ENCODE results near the gene LRRC36. TPM values are rescaled to one million over a fixed set of nuclear protein-coding genes. Genes with fewer than 3 reads are reported as not detected.
"Not testable (repeated sequence)": the region's sequence is repeated elsewhere in the genome, so short reads cannot be mapped to it uniquely, and the experiment has no call there.

The LRRC36 gene
- total RNA-seq, 3 donors from 2014 or later (not counting 1 experiment from before 2014, with no cell fraction given): not detected

- Mint-ChIP-seq H3K36me3 (no peaks in the 10 kb centered on the region), H3K4me3 (no peak overlapping the region), H3K27me3 (ENCODE audit: low read depth in 2 of 2) (peaks cover 9 to 17% of the 10 kb centered on the region in 2 donors), H3K4me1 (no peaks in the 10 kb centered on the region), H3K9me3 (no peaks in the 10 kb centered on the region), H3K27ac (no peak overlapping the region)
- ATAC-seq (no peak), DNase-seq (no peak)
- Histone ChIP-seq H3K27ac (ENCODE audit: low read length) (no peak overlapping the region), H3K4me1 (ENCODE audit: control insufficient read depth, insufficient read depth, low read length) (no peaks in the 10 kb centered on the region), H3K4me3 (ENCODE audit: low read length) (no peak overlapping the region), H3K27me3 (ENCODE audit: control insufficient read depth, insufficient read depth, low read length) (no peaks in the 10 kb centered on the region), H3K36me3 (ENCODE audit: control insufficient read depth, insufficient read depth, low read length) (no peaks in the 10 kb centered on the region), H3K9me3 (ENCODE audit: control insufficient read depth, insufficient read depth, low read length) (no peaks in the 10 kb centered on the region)
- WGBS (ENCODE audit: insufficient coverage): 94% methylated on average over 3 of the region's 3 CpGs
- TF ChIP-seq CTCF (IDR thresholded peaks at IDR 0.05): no peak
- intact Hi-C loops (cut with micrococcal nuclease): no loop called here
These were observed 29.8 kb downstream of the LRRC36 start for GRCh38 chr16:67356396-67356795.

GRCh38 chr16:67357561-67357960, 30.9 kb downstream of the LRRC36 start:
- no peak overlapping the region for H3K27ac Mint-ChIP-seq
- H3K9me3 Mint-ChIP-seq: no peaks in the 10 kb centered on the region
- peaks cover 9 to 17% of the 10 kb centered on the region in 2 donors for H3K27me3 Mint-ChIP-seq (ENCODE audit: low read depth in 2 of 2)
- Histone ChIP-seq H3K27me3 (ENCODE audit: control insufficient read depth, insufficient read depth, low read length) (no peaks in the 10 kb centered on the region), H3K4me1 (ENCODE audit: control insufficient read depth, insufficient read depth, low read length) (no peaks in the 10 kb centered on the region), H3K4me3 (ENCODE audit: low read length) (no peak overlapping the region), H3K36me3 (ENCODE audit: control insufficient read depth, insufficient read depth, low read length) (no peaks in the 10 kb centered on the region), H3K27ac (ENCODE audit: low read length) (no peak overlapping the region), H3K9me3 (ENCODE audit: control insufficient read depth, insufficient read depth, low read length) (no peaks in the 10 kb centered on the region)
- DNase-seq (no peak), ATAC-seq (no peak)
- intact Hi-C loops (cut with micrococcal nuclease): no loop called here
- H3K36me3 Mint-ChIP-seq: no peaks in the 10 kb centered on the region
- H3K4me1 Mint-ChIP-seq: no peaks in the 10 kb centered on the region
- no peak overlapping the region for H3K4me3 Mint-ChIP-seq
- 60% methylated on average over 3 of the region's 4 CpGs for WGBS (ENCODE audit: insufficient coverage)
- TF ChIP-seq CTCF (IDR thresholded peaks at IDR 0.05): no peak

- H3K4me3 Mint-ChIP-seq; intact Hi-C loops (cut with micrococcal nuclease); H3K27me3 ChIP-seq (ENCODE audit: control insufficient read depth, insufficient read depth, low read length); DNase-seq; ATAC-seq; H3K36me3 ChIP-seq (ENCODE audit: control insufficient read depth, insufficient read depth, low read length); H3K4me1 Mint-ChIP-seq; H3K27ac ChIP-seq (ENCODE audit: low read length); H3K36me3 Mint-ChIP-seq; H3K9me3 Mint-ChIP-seq; H3K9me3 ChIP-seq (ENCODE audit: control insufficient read depth, insufficient read depth, low read length); H3K4me3 ChIP-seq (ENCODE audit: low read length); H3K27ac Mint-ChIP-seq; H3K4me1 ChIP-seq (ENCODE audit: control insufficient read depth, insufficient read depth, low read length): not testable (repeated sequence)
- WGBS (ENCODE audit: insufficient coverage): 94% methylated on average over 8 of the region's 8 CpGs
- peaks cover 13 to 24% of the 10 kb centered on the region in 2 donors for H3K27me3 Mint-ChIP-seq (ENCODE audit: low read depth in 2 of 2)
These were observed 33.1 kb downstream of the LRRC36 start for GRCh38 chr16:67359540-67360269.

GRCh38 chr16:67361038-67361437, 34.4 kb downstream of the LRRC36 start:
- DNase-seq (no peak), ATAC-seq (no peak)
- 90% methylated on average over 3 of the region's 3 CpGs for WGBS (ENCODE audit: insufficient coverage)
- Histone ChIP-seq H3K27ac (ENCODE audit: low read length) (no peak overlapping the region), H3K27me3 (ENCODE audit: control insufficient read depth, insufficient read depth, low read length) (no peaks in the 10 kb centered on the region), H3K4me1 (ENCODE audit: control insufficient read depth, insufficient read depth, low read length) (no peaks in the 10 kb centered on the region), H3K36me3 (ENCODE audit: control insufficient read depth, insufficient read depth, low read length) (no peaks in the 10 kb centered on the region), H3K9me3 (ENCODE audit: control insufficient read depth, insufficient read depth, low read length) (no peaks in the 10 kb centered on the region), H3K4me3 (ENCODE audit: low read length) (no peak overlapping the region)
- Mint-ChIP-seq H3K27me3 (ENCODE audit: low read depth in 2 of 2) (peaks cover 13 to 18% of the 10 kb centered on the region in 2 donors), H3K4me3 (no peak overlapping the region), H3K4me1 (peaks cover 4% of the 10 kb centered on the region in 2 donors), H3K27ac (no peak overlapping the region), H3K9me3 (no peaks in the 10 kb centered on the region), H3K36me3 (no peaks in the 10 kb centered on the region)
- intact Hi-C loops (cut with micrococcal nuclease): no loop called here
- no peak for TF ChIP-seq CTCF (IDR thresholded peaks at IDR 0.05)
